Choroid plexus epithelial cell (primary cell): Measurements from ENCODE around the gene PXYLP1.

Experiments
- DNase-seq: peaks from one replicate; pipeline ENCODE4 v3.0.0-alpha.2; 2010; ENCODE audit warnings: low read depth
- H3K4me3 ChIP-seq: 2 replicates; pipeline ENCODE4 v1.5.1; 2011; ENCODE audit warnings: low read depth, mild to moderate bottlenecking, control low read depth, low read length, moderate library complexity
- CTCF ChIP-seq: conservative IDR thresholded peaks from 2 replicates; pipeline ENCODE4 v1.5.1; 2011; ENCODE audit warnings: low read depth, mild to moderate bottlenecking, control low read depth, inconsistent platforms, low read length, moderate library complexity

Gene PXYLP1

GRCh38 chr3:141280690-141281089 is 49.1 kb downstream of the PXYLP1 start:
- no peak for TF ChIP-seq CTCF
- H3K4me3 ChIP-seq, result no peak overlapping the region
- DNase-seq, result no peak

- no peak for TF ChIP-seq CTCF
- DNase-seq, result no peak
- H3K4me3 ChIP-seq, result no peak overlapping the region
These were observed 53.9 kb downstream of the PXYLP1 start for GRCh38 chr3:141285570-141285969.

GRCh38 chr3:141286856-141287255 is 55.2 kb downstream of the PXYLP1 start:
- DNase-seq, result no peak
- no peak overlapping the region for H3K4me3 ChIP-seq
- TF ChIP-seq CTCF, result no peak

- no peak for DNase-seq
- H3K4me3 ChIP-seq, result no peak overlapping the region
- TF ChIP-seq CTCF, result no peak
These were observed 55.7 kb downstream of the PXYLP1 start for GRCh38 chr3:141287326-141287725.

- no peak overlapping the region for H3K4me3 ChIP-seq
- DNase-seq, result no peak
- no peak for TF ChIP-seq CTCF
These were observed 56.8 kb downstream of the PXYLP1 start for GRCh38 chr3:141288336-141288990.

- DNase-seq, result no peak
- TF ChIP-seq CTCF, result no peak
- H3K4me3 ChIP-seq, result no peak overlapping the region
These were observed 57.7 kb downstream of the PXYLP1 start for GRCh38 chr3:141289228-141289772.
